Cardiac fibroblast (primary cell): ENCODE results near the gene HDAC4.

Experiments
- DNase-seq, 2 donors: peaks; one replicate each; pipeline versions ENCODE4 v3.0.0 to v3.0.0-alpha.2; 2010; ENCODE audit warnings: low read depth in 2 of 2
- H3K4me3 ChIP-seq, 2 donors: replicated peaks in 1 of 2; 1 replicate in 1 of 2; 2 replicates in 1 of 2; pipeline ENCODE4 v1.5.1; 2011; ENCODE audit warnings: low read depth in 2 of 2, low read length in 2 of 2, mild to moderate bottlenecking in 2 of 2, moderate library complexity in 1 of 2
- TF ChIP-seq, protein P1 (sequence below): IDR thresholded peaks from one replicate; pipeline ENCODE4 v1.5.1; 2011; ENCODE audit warnings: low read depth, mild to moderate bottlenecking, low read length, inconsistent platforms

The HDAC4 gene

DNA sequence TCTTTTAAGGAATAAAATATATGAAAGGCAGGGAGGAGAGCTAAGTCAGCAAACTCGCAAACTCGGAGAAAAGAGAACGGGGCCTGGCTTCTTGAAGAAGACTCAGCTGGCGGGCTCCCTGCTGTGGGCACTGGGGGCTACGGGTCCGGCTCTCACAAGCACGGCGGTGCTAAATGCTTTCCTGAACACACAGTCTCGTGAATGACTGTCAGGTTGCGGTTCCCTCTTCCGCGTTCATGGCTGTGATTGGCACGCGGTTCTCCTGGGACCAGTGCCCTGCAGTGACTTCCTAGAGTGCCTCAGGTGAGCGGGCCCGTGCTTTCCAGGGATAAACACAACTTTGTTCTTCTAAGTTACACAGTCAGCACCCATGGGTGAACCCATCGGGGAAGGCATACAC lies 208.4 kb downstream of the HDAC4 start:
- H3K4me3 ChIP-seq: no peak overlapping the region
- TF ChIP-seq, protein P1, sequence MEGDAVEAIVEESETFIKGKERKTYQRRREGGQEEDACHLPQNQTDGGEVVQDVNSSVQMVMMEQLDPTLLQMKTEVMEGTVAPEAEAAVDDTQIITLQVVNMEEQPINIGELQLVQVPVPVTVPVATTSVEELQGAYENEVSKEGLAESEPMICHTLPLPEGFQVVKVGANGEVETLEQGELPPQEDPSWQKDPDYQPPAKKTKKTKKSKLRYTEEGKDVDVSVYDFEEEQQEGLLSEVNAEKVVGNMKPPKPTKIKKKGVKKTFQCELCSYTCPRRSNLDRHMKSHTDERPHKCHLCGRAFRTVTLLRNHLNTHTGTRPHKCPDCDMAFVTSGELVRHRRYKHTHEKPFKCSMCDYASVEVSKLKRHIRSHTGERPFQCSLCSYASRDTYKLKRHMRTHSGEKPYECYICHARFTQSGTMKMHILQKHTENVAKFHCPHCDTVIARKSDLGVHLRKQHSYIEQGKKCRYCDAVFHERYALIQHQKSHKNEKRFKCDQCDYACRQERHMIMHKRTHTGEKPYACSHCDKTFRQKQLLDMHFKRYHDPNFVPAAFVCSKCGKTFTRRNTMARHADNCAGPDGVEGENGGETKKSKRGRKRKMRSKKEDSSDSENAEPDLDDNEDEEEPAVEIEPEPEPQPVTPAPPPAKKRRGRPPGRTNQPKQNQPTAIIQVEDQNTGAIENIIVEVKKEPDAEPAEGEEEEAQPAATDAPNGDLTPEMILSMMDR: no peak
- no peak for DNase-seq

DNA sequence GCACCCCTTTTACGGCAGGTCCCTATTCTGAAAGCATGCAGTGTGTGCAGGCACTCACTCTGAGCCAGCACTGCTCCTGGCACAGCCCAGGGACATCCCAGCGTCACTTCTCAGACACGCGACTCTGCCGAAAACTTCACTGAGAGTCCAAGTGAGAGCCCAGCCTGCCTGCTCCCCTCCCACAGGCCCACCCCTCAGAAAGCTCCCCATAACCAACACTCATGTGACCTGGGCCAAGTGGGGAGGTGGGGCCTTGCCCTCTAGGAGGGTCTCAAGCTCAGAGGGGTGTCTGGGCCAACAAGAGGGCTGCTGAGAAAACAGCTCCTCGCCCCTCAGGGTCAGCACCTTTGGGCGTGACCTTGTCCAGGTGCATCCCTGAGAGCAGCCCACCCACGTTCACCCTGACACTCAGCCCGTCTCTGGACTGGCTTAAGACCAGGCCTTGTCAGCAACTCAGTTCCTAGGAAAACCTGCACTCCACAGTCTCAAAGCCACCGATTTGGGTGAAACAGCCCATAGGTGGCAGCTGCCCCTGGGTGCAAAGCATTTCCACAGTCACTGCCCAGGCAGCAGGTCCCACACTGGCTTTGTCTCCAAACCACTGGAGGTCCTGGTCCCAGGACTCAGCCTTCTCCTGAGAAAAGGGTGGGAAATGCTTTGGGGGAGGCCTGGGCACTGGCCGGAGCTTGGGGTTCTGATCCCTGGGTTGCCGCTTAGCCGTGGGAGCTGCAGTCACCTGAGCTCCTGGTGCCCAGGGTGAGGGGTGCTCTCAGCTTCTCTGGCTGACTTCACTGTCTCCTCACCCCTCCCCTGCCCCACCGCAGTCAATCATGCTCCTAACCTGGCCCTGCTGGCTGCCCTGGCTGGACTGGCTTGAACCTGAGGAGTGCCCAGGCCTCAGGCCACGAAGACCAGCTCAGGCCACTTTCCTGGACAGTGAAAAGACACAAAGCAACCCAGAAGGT lies 209.6 kb downstream of the HDAC4 start:
- no peak overlapping the region for H3K4me3 ChIP-seq
- DNase-seq: no peak
- TF ChIP-seq, protein P1: no peak

DNA sequence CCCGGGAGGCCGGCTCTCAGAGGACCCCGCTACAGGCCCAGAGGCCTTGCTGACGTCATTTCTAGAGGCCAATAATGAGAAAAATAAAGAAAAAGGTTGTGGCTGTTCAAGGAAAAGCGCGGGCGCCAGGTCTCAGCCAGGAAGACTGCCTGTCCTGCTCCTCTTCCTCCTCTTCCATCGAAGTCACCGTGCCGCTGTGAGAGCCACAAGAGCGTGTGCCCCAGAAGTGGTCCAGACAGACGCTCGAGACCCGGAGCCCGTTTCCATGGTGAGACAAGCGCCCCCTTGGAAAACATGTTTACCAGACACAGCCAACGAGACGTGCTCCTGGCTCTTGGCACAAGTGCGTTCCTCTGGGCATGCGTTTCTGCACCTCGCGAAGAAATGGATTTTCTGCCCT lies 210.5 kb downstream of the HDAC4 start:
- no peak overlapping the region for H3K4me3 ChIP-seq
- DNase-seq: no peak
- TF ChIP-seq, protein P1: no peak

DNA sequence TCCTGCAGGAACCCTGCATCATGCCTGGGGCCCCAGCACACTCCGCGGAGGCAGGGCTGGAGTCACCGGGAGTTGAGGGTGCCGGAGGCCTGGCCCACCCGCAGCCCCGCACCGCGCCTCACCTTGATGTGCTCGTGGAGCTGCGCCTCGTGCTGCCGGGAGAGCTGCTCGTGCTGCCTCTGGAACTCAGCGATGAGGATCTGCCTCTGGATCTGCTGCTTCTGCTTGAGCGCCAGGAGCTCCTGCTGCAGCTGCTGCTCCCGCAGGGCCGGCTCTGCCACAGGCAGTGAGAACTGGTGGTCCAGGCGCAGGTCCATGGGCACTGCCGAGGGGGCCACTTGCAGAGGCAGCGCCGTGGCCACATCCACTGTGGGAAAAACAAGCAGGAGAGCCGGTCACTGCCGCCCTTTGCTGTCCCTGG lies 211.1 kb downstream of the HDAC4 start:
- DNase-seq: no peak
- H3K4me3 ChIP-seq: no peak overlapping the region
- TF ChIP-seq, protein P1: no peak

DNA sequence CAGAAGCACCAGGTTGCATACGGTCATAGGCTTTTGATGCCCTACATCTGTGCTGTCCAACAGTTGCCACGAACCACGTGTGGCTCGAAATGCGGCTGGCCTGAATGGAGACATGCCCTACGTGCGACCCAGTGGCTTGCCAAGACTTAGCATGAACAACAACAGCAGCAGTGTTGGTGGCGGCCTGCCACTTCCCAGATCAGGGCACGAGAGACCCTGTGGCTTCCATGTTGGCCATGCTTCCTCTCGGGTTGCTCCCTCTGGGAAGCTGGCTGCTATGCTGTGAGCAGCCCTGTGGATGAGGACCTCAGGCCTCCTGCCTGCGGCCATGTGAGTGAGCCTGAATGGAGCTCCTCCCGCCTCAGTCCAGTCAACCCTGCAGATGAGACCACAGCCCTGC lies 212.3 kb downstream of the HDAC4 start:
- TF ChIP-seq, protein P1: no peak

DNA sequence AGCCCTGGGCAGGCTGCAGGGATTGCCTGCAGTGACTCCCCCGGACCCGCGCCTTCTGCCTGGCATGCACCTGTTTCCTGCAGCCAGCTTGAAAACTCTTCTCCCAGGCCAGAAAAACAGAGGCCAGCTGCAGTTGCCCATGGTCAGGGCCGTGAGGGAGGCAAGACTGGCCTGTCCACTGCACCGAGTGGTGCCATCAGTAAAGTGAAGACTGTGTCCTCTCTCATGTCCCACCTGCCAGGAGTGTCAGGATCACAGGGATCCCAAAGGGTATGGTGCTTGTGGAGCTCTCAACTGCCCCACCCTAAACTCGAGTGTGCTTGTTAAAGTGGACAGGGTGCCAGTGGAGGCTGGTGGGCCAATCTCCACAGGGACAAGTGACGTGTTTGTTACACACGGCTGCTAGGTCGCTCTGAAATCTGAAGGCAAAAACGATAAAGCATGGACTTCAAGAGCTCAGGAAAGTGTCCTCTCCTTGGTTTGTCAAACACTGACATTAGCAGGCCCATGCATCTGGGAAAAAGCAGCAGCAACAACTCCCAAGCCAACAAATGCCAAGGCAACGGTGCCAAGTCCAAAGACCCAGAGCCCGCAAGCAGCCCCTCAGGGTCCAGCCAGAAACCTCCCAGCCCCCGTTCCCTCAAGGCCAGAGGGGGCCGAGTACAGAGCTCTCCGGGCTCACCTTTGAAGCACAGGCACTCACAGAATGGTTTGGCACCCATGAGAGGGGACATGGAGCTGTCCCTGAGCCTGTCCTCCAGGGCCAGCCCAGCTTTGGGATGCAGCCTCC lies 213.2 kb downstream of the HDAC4 start:
- TF ChIP-seq, protein P1: no peak
- H3K4me3 ChIP-seq: no peak overlapping the region
- DNase-seq: no peak

More for the DNA sequence above, 212.3 kb downstream of the HDAC4 start:
- DNase-seq: no peak
- no peak overlapping the region for H3K4me3 ChIP-seq
